Stomach (tissue), 9 donors: ENCODE measurements around the gene UTP20. TPM values are rescaled to one million over a fixed set of nuclear protein-coding genes. Genes with fewer than 3 reads are reported as not detected.
"Not testable (repeated sequence)": the region's sequence is repeated elsewhere in the genome, so short reads cannot be mapped to it uniquely, and the experiment has no call there.

ENCODE experiments used
- DNase-seq, 2 donors: peaks; one replicate each; pipeline versions ENCODE4 v3.0.0 to v3.0.0-alpha.2; 2013 to 2019
- H3K27ac ChIP-seq, 5 donors: fragments of 200-600 bp in 4 of 5; sonication (generic) in 4 of 5; one replicate each; pipeline ENCODE4 v1.5.1; 2013 to 2019; ENCODE audit warnings: mild to moderate bottlenecking in 1 of 5, moderate library complexity in 1 of 5
- H3K27me3 ChIP-seq, 3 donors: fragments of 200-600 bp; sonication (generic); one replicate each; pipeline ENCODE4 v1.5.1; 2017 to 2019; ENCODE audit warnings: mixed run types in 1 of 3
- H3K36me3 ChIP-seq, 4 donors: fragments of 200-600 bp; sonication (generic); 1 replicate in 3 of 4; 2 replicates in 1 of 4; pipeline ENCODE4 v1.5.1; 2016 to 2019
- H3K4me1 ChIP-seq, 4 donors: fragments of 200-600 bp; sonication (generic); one replicate each; pipeline ENCODE4 v1.5.1; 2016 to 2019
- H3K4me3 ChIP-seq, 4 donors: fragments of 200-600 bp; sonication (generic) in 3 of 4; one replicate each; pipeline ENCODE4 v1.5.1; 2016 to 2019; ENCODE audit warnings: mild to moderate bottlenecking in 1 of 4
- H3K9me3 ChIP-seq, 4 donors: fragments of 200-600 bp; sonication (generic); one replicate each; pipeline ENCODE4 v1.5.1; 2016 to 2019
- EP300 ChIP-seq: sonication (generic); formaldehyde crosslinking; IDR thresholded peaks from one replicate; pipeline ENCODE4 v1.6.1; 2017; ENCODE audit warnings: antibody characterized with exemption
- POLR2A ChIP-seq, 4 donors: fragments of 450-650 bp; IDR thresholded peaks; one replicate each; pipeline ENCODE4 v1.6.1; 2016; ENCODE audit warnings: antibody characterized with exemption in 4 of 4, control low read depth in 2 of 4, mild to moderate bottlenecking in 1 of 4, moderate library complexity in 1 of 4
- POLR2AphosphoS5 ChIP-seq, 3 donors: sonication (generic); formaldehyde crosslinking; IDR thresholded peaks; one replicate each; pipeline ENCODE4 v1.6.1; 2016; ENCODE audit warnings: antibody characterized with exemption in 3 of 3
- WGBS, 5 donors: extraction: QIAGEN DNeasy Blood & Tissue Kit in 3 of 5; methylation state at CpG; one replicate each; pipeline versions ENCODE4 v1.1.5 to v1.1.7; 2013 to 2018; 5-methylcytosine and 5-hydroxymethylcytosine counted together
- intact Hi-C: fragments of 100-400 bp; cut with DNase I; formaldehyde crosslinking; loops from one replicate; pipeline ENCODE4 v1.15.1; 2023; ENCODE audit warnings: low total_unique reads
- polyA plus RNA-seq, 3 donors: library from polyadenylated mRNA; stranded (reverse); fragments of 200-250 nt; gene quantifications; one replicate each; pipeline ENCODE4 v1.2.3, GENCODE V29; 2013
- total RNA-seq, 5 donors: library from RNA; depleted of rRNA; stranded (reverse); fragments of >200 nt; gene quantifications; one replicate each; pipeline versions ENCODE4 v1.1.0 to v1.2.3, GENCODE V29; 2014 to 2016
- TF ChIP-seq, protein P1 (sequence below), 7 experiments: fragments of 450-650 bp in 4 of 7; fragments of 200-600 bp in 3 of 7; sonication (generic) in 3 of 7; IDR thresholded peaks; one replicate each; pipeline ENCODE4 v1.5.1; 2016 to 2019; ENCODE audit warnings: antibody characterized with exemption in 7 of 7, control low read depth in 2 of 7, mild to moderate bottlenecking in 1 of 7
- donor health status: healthy with polysubstance abuse.
- donor health status: Bipolar disorder and iron deficiency.
- donor health status: healthy.

The UTP20 gene
- total and polyA plus RNA-seq, 8 donors: 1.4 to 23.2 (median 4.8) TPM

DNA sequence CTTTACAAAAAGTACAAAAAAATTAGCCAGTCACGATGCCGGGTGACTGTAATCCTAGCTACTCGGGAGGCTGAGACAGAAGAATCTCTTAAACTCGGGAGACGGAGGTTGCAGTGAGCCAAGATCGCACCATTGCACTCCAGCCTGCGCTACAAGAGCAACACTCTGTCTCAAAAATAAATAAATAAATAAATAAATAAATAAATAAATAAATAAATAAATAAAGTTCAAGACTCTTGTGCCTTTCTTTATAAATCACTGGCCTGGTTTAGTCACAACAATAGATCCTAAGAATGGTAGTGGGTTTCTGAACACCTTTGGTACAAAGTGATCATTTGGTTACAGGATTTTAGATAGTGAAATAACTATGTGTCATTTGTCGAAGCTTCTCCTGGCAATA is 81.5 kb downstream of the UTP20 start:
- Histone ChIP-seq H3K27me3 (no peaks in the 10 kb centered on the region), H3K9me3 (no peaks in the 10 kb centered on the region), H3K27ac (no peak overlapping the region), H3K4me3 (no peak overlapping the region), H3K4me1 (no peaks in the 10 kb centered on the region), H3K36me3 (peaks cover 23 to 100% (median 95%) of the 10 kb centered on the region in 4 donors)
- TF ChIP-seq POLR2A (IDR thresholded peaks at IDR 0.05): no peak
- no peak for TF ChIP-seq EP300
- TF ChIP-seq, protein P1, sequence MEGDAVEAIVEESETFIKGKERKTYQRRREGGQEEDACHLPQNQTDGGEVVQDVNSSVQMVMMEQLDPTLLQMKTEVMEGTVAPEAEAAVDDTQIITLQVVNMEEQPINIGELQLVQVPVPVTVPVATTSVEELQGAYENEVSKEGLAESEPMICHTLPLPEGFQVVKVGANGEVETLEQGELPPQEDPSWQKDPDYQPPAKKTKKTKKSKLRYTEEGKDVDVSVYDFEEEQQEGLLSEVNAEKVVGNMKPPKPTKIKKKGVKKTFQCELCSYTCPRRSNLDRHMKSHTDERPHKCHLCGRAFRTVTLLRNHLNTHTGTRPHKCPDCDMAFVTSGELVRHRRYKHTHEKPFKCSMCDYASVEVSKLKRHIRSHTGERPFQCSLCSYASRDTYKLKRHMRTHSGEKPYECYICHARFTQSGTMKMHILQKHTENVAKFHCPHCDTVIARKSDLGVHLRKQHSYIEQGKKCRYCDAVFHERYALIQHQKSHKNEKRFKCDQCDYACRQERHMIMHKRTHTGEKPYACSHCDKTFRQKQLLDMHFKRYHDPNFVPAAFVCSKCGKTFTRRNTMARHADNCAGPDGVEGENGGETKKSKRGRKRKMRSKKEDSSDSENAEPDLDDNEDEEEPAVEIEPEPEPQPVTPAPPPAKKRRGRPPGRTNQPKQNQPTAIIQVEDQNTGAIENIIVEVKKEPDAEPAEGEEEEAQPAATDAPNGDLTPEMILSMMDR (IDR thresholded peaks at IDR 0.05): no peak
- TF ChIP-seq POLR2AphosphoS5 (IDR thresholded peaks at IDR 0.05): no peak
- 85 to 97% (median 93%) methylated on average over 8 of the region's 8 CpGs for WGBS, 5 donors
- DNase-seq: no peak
- intact Hi-C loops: no loop called here

GRCh38 chr12:101368016-101368415 is 88.1 kb downstream of the UTP20 start:
- intact Hi-C loops: no loop called here
- 92 to 99% (median 96%) methylated on average over 6 of the region's 6 CpGs for WGBS, 5 donors
- Histone ChIP-seq H3K27me3 (no peaks in the 10 kb centered on the region), H3K36me3 (peaks cover 44 to 100% (median 97%) of the 10 kb centered on the region in 4 donors), H3K4me3 (no peak overlapping the region), H3K4me1 (no peaks in the 10 kb centered on the region), H3K27ac (no peak overlapping the region), H3K9me3 (no peaks in the 10 kb centered on the region)
- DNase-seq: no peak
- no peak for TF ChIP-seq EP300

- H3K9me3 ChIP-seq: no peaks in the 10 kb centered on the region
- WGBS, 5 donors: 93 to 100% (median 96%) methylated on average over 1 of the region's 1 CpG
- no peak overlapping the region for H3K4me3 ChIP-seq
- no peak for DNase-seq
- no peaks in the 10 kb centered on the region for H3K27me3 ChIP-seq
- peaks cover 29 to 99% (median 96%) of the 10 kb centered on the region in 4 donors for H3K36me3 ChIP-seq
- TF ChIP-seq POLR2A (IDR thresholded peaks at IDR 0.05) (no peak), EP300 (no peak)
- TF ChIP-seq, protein P1 (IDR thresholded peaks at IDR 0.05): no peak
- intact Hi-C loops: no loop called here
- no peak overlapping the region for H3K27ac ChIP-seq
- no peaks in the 10 kb centered on the region for H3K4me1 ChIP-seq
These were observed 92.5 kb downstream of the UTP20 start for GRCh38 chr12:101372431-101372830.

GRCh38 chr12:101375573-101375972 is 95.7 kb downstream of the UTP20 start:
- Histone ChIP-seq H3K9me3 (no peaks in the 10 kb centered on the region), H3K4me3 (no peak overlapping the region), H3K4me1 (no peaks in the 10 kb centered on the region), H3K36me3 (peaks cover 11 to 99% (median 96%) of the 10 kb centered on the region in 4 donors), H3K27ac (no peak overlapping the region), H3K27me3 (no peaks in the 10 kb centered on the region)
- 77 to 81% (median 79%) methylated on average over 5 of the region's 5 CpGs for WGBS, 5 donors
- intact Hi-C loops: no loop called here
- no peak for DNase-seq
- TF ChIP-seq, protein P1 (IDR thresholded peaks at IDR 0.05): no peak
- TF ChIP-seq POLR2AphosphoS5 (IDR thresholded peaks at IDR 0.05) (no peak), EP300 (no peak), POLR2A (IDR thresholded peaks at IDR 0.05) (no peak)

DNA sequence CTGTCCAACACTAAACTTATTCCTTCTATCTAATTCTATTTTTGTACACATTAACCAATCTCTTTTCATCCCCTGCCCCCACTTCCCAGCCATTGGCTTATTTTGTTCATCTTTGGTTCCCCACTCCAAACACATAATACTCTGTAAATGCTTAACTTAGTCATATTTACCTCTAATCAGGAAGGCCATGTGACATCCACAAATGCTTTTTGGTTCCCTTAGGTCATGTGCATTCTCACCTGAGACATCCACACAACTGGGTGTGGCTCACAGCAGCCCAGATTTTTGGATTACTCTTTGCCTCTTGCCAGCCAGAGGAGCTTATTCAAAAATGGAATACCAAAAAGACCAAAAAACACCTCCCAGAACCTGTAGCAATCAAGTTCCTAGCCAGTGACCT is 99.2 kb downstream of the UTP20 start:
- no peaks in the 10 kb centered on the region for H3K4me1 ChIP-seq
- H3K27me3 ChIP-seq: no peaks in the 10 kb centered on the region
- intact Hi-C loops: no loop called here
- TF ChIP-seq POLR2AphosphoS5 (IDR thresholded peaks at IDR 0.05): no peak
- TF ChIP-seq, protein P1 (IDR thresholded peaks at IDR 0.05): no peak
- no peak for TF ChIP-seq EP300
- no peak for TF ChIP-seq POLR2A (IDR thresholded peaks at IDR 0.05)
- no peak overlapping the region for H3K4me3 ChIP-seq
- H3K36me3 ChIP-seq: peaks cover 34 to 100% (median 99%) of the 10 kb centered on the region in 4 donors
- H3K27ac ChIP-seq: no peak overlapping the region
- H3K9me3 ChIP-seq: no peaks in the 10 kb centered on the region
- DNase-seq: peak in 1 of 2 donors; percentile 1

GRCh38 chr12:101391181-101391580 is 111.3 kb downstream of the UTP20 start:
- intact Hi-C loops, H3K4me3 ChIP-seq: not testable (repeated sequence)

More at GRCh38 chr12:101391181-101391580, 111.3 kb downstream of the UTP20 start:
- H3K9me3 ChIP-seq, DNase-seq, H3K27ac ChIP-seq, H3K27me3 ChIP-seq, H3K4me1 ChIP-seq: not testable (repeated sequence)
- peaks cover 9 to 67% (median 66%) of the 10 kb centered on the region in 4 donors for H3K36me3 ChIP-seq
- 70 to 97% (median 73%) methylated on average over 3 of the region's 3 CpGs for WGBS, 5 donors
